Measurements from ENCODE around the gene DIS3L2. TPM values are rescaled to one million over a fixed set of nuclear protein-coding genes. Genes with fewer than 3 reads are reported as not detected.
"Not testable (repeated sequence)": the region's sequence is repeated elsewhere in the genome, so short reads cannot be mapped to it uniquely, and the experiment has no call there.

DIS3L2 gene
- polyA plus RNA-seq, 3 donors: 31.3 to 35.4 (median 33.2) TPM

GRCh38 chr2:232363064-232363783, 401.7 kb downstream of the DIS3L2 start:
- not testable (repeated sequence) for DNase-seq (ENCODE audit: low read depth in 3 of 3, low spot score in 2 of 3)

- no peak for DNase-seq (ENCODE audit: low read depth in 3 of 3, low spot score in 2 of 3)
Measured at GRCh38 chr2:232363784-232364615, 402.5 kb downstream of the DIS3L2 start.

- not testable (repeated sequence) for DNase-seq (ENCODE audit: low read depth in 3 of 3, low spot score in 2 of 3)
Measured at GRCh38 chr2:232364806-232365594, 403.5 kb downstream of the DIS3L2 start.

- no peak for DNase-seq (ENCODE audit: low read depth in 3 of 3, low spot score in 2 of 3)
Measured at GRCh38 chr2:232365621-232366321, 404.3 kb downstream of the DIS3L2 start.

GRCh38 chr2:232366461-232366860, 404.9 kb downstream of the DIS3L2 start:
- not testable (repeated sequence) for DNase-seq (ENCODE audit: low read depth in 3 of 3, low spot score in 2 of 3)

- no peak for DNase-seq (ENCODE audit: low read depth in 3 of 3, low spot score in 2 of 3)
Measured at GRCh38 chr2:232367016-232367415, 405.5 kb downstream of the DIS3L2 start.

- no peak for DNase-seq (ENCODE audit: low read depth in 3 of 3, low spot score in 2 of 3)
Measured at GRCh38 chr2:232367591-232368233, 406.2 kb downstream of the DIS3L2 start.

GRCh38 chr2:232368311-232368731, 406.8 kb downstream of the DIS3L2 start:
- DNase-seq (ENCODE audit: low read depth in 3 of 3, low spot score in 2 of 3): no peak

GRCh38 chr2:232369126-232369951, 407.8 kb downstream of the DIS3L2 start:
- no peak for DNase-seq (ENCODE audit: low read depth in 3 of 3, low spot score in 2 of 3)

- DNase-seq (ENCODE audit: low read depth in 3 of 3, low spot score in 2 of 3): not testable (repeated sequence)
Measured at GRCh38 chr2:232370007-232370406, 408.5 kb downstream of the DIS3L2 start.

- no peak for DNase-seq (ENCODE audit: low read depth in 3 of 3, low spot score in 2 of 3)
Measured at GRCh38 chr2:232372231-232373208, 411.0 kb downstream of the DIS3L2 start.

- no peak for DNase-seq (ENCODE audit: low read depth in 3 of 3, low spot score in 2 of 3)
Measured at GRCh38 chr2:232374356-232374755, 412.8 kb downstream of the DIS3L2 start.

- no peak for DNase-seq (ENCODE audit: low read depth in 3 of 3, low spot score in 2 of 3)
Measured at GRCh38 chr2:232375164-232375563, 413.7 kb downstream of the DIS3L2 start.

- no peak for DNase-seq (ENCODE audit: low read depth in 3 of 3, low spot score in 2 of 3)
Measured at GRCh38 chr2:232376260-232376659, 414.7 kb downstream of the DIS3L2 start.

- no peak for DNase-seq (ENCODE audit: low read depth in 3 of 3, low spot score in 2 of 3)
Measured at GRCh38 chr2:232376713-232377112, 415.2 kb downstream of the DIS3L2 start.

GRCh38 chr2:232377319-232377718, 415.8 kb downstream of the DIS3L2 start:
- no peak for DNase-seq (ENCODE audit: low read depth in 3 of 3, low spot score in 2 of 3)

- no peak for DNase-seq (ENCODE audit: low read depth in 3 of 3, low spot score in 2 of 3)
Measured at GRCh38 chr2:232377841-232378734, 416.6 kb downstream of the DIS3L2 start.

Measured in right renal cortex interstitium (tissue), 3 donors.